GM21526 (cell line): Measurements from ENCODE around the gene TMEM92.
"Not testable (repeated sequence)": the region's sequence is repeated elsewhere in the genome, so short reads cannot be mapped to it uniquely, and the experiment has no call there.

Experiments
- ATAC-seq: cut with Tn5 transposase; IDR thresholded peaks from one replicate; pipeline ENCODE4 v1.9.1; 2021; ENCODE audit warnings: moderate library complexity; ENCODE audit not compliant: unreplicated experiment, low FRiP score

TMEM92 gene

DNA sequence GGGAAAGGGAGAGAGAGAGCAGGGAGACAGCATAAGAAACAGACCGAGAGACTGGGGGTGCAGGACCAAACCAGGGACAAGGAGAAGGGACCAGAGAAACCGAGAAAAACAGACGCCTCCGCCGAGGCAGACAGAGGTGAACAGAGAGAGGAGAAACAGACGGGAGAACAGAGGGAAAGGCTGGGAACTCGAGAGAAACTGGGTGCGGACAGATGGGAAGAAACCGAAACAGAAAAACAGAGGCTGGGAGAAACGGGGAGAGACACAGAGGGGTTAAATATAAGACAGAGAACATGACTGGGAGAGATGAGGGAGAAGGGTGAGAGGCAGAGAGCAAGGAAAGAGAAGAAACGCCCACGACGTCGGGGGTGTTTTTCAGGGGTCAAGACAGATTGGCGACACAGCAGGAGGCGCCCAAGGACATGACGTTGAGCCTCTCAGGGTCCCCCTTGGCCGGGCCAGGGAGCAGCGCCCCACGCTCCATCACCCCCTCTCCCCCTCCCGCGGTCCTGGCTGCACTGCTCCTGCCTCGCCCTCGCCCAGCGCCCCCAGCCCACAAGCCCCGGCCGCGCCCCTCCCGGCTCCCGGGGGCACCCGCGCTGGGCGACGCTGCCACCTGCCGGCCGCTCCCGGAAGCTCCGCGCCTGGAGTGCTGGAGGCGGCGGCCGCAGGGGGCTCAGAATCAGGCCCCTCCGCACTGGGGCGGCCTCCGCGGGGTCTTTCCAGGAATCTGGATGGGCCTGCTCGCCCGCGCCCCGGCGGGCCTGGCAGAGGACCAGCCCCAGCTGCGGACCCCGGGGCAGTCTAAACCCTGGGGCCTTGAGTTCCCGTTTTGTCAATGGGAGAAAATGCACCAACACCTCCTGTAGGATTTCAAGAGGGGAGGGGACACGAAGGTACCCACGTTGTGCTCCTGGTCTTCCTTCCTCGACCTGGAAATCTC lies 1.3 kb upstream of the TMEM92 start:
- ATAC-seq, result no peak

DNA sequence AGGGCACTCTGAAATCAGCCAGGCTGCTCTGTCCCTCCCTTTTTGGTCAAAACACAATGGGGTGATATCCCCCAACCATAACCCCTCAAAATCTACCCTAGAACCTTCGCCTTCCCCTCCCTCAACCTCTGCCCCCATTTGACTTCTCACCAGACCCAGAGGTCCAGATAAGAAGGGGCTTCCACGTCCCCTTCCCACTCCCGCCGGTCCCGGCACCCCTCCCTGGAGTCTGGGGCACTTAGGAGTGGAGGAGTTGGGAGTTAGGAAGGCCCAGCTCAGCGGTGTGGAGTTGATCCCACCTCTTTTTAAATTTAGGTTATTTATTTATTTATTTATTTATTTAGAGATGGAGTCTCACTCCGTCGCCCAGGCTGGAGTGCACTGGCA lies 619 bp upstream of the TMEM92 start:
- ATAC-seq, result no peak

DNA sequence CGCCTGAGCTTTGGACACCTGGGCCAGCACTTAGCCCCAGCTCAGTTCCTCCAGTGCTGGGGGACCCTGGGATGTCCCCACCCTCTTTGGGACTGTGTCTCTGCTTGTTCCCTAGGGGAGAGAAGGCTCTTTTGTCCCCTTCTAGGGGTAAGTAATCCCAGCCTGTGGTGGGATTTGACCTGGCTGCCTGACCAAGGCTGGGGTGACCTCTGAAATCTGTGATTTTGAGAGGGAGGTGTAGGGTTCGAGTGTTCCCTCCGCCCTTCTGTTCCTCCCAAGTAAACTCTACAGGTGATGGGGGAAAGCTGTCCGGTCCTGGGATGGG lies 593 bp downstream of the TMEM92 start:
- no peak for ATAC-seq

DNA sequence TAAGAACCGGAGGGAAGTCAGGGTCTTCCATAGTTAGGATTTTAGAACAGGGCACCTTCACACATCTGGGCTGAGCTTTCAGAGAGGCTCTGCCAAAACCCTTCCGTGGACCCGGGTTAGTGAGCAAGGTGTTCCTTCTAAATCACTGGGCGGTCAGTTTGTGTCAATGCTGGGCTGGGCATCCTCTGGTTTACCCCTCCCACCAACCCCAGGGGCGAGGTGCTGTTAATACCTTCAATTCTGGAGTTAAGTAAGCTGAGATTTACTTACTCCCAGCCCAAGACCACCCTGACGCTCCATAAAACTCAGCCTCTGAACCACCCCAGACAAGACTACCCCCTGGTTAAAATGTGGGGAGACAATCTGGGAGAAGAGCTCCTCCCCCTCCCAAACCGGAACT lies 1.0 kb downstream of the TMEM92 start:
- ATAC-seq, result no peak

DNA sequence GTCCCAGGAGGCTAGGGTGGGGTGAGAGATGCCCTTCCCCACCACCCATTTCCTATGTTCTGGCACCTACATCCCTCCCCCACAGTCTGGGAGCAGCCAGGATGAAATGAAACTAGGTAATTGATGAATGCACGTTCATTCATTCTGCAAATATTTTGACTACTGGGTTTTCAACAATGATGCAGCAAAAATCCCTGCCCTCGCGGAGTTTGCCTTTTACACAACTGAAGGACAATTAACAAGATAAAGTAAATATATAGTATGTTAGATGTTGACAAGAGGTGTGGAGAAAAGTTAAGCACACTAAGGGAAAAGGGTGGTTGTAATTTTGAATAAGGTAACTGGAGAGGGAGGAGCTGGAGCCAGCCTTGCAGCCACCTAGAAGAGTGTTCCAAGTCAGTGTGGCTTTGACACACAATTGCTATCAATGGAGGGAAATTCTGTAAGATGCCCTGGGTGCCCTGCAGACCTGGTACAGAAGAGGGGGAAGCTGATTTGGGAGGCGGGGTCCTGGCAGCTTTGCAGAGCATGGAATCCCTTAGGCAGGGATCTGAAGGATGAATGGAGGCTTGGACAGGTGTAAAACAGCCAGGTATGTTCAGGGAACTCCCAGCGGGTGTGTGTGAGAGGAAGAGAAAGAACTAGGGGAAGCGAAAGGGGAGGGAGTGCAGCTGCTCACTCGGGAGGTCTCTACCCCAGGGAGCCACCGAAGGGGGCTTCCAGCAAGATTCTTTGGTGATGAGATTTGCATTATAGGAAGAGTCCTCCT lies 2.5 kb downstream of the TMEM92 start:
- ATAC-seq, result no peak

DNA sequence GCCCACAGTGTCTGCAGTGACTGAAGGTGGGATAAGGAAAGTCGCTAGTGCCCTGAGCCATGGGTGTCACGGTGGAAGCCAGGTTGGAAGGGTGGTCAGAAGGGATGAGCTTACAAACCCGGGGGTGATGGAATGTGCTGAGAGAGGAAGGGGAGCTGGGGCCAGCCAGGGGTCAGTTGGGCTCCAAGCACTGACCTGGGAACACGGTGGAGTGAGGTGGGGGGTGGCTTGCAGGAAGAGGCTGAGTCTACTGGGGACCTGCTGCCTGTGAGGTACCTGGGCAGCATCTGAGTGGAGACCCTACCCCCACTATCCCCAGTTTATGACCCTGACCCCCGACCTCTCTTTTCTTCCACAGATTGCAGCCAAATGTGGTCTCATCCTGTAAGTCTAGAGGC lies 3.1 kb downstream of the TMEM92 start:
- ATAC-seq, result no peak

DNA sequence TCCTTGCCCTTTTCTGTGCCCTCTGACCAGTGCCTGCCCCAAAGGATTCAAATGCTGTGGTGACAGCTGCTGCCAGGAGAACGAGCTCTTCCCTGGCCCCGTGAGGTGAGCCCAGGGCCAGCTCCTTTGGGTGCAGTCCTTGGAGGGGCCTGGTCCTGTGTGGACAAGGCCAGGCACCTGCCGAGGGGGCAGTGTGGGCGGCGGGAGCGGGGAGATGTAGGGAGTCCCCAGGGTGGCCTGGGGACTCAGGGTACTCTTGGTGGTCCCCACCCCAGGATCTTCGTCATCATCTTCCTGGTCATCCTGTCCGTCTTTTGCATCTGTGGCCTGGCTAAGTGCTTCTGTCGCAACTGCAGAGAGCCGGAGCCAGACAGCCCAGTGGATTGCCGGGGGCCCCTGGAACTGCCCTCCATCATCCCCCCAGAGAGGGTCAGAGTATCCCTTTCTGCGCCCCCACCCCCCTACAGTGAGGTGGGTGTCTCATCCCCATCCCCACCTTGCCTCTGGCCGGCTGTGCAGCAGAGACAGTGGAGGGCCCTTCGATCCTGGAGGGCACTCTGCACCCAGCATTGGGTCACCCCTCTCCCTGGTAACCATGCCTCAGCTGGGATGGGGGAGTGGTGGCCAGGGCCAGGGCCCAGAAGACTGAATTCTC lies 4.4 kb downstream of the TMEM92 start:
- ATAC-seq, result no peak

DNA sequence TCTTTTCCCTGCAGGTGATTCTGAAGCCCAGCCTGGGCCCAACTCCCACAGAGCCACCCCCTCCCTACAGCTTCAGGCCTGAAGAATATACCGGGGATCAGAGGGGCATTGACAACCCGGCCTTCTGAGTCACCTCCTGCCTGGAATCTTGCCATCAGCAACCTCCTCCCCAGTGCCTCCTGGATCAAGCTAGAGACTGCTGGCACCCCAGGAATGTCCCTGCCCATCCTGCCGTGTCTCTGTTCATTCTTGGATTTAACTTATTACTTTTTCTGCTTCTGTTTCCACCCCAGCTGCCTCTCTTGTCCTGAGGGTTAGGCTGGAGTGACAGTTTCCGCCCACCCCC lies 4.9 kb downstream of the TMEM92 start:
- no peak for ATAC-seq

DNA sequence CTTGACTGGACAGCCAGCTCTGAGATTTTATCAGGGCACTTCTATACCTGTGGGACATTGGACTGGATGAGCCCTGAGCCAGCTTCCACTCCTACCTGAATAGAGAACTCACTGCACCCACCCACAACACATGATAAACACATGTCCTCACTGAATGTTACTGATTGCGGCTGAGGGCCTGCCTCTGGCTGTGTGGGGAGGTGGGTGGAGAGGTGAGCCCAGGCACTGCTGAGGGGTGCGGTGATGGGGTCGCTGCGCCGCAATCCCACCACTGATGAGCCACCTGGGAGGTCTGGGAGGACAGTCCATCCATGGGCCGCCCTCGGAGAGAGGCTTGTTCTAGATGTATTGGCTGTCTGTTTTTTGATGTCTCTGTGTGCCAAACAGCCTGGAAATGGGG lies 5.4 kb downstream of the TMEM92 start:
- ATAC-seq, result no peak

DNA sequence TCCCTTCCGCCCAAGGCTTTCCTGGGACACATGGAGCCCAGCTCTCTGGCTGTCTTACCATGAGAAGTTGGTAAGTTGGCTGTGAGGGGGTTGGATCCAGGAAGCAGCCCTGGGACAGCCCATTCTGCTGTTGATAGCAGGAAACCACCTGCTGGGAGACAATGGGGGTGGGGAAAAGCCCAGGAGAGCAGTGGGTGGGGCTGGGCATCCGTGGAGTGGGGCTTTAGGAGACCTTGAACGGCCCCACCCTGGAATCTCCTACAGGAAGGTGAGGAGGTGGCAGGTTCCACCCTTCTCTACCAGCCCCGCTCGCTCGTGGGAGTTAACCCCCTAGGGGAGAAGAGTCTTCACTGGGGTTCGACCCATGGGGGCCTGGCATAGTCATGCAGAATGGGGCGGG lies 5.8 kb downstream of the TMEM92 start:
- ATAC-seq, result no peak

DNA sequence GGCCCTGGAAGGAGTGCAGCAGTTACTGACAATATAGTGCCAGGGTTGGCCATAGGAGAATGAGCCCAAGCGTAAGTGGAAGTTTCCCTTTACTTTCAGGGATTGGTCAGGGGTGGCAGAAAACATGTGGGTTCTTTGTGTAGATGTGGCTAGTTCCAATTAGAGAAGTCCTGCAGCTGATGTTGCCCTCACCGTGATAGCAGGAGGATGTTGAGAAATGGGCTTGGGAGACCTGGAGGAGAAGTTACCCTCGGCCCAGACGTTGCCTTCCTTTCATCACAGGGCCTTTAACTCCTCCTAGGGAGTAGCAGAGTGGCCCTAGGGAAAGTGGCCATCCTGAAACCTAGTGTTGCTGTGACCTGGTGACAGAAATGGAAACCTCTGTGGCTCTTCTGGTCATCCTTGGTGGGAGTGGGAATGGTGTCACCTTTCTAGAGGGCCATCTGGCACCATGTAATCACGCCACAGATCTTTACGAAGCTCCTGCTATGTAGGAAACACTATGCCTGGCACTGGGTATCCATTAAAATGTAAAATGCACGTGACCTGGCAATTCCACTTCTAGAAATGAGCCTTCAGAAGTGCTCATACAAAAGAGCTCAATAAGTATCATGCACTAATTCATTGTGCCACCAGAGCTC lies 6.7 kb downstream of the TMEM92 start:
- ATAC-seq, result no peak

DNA sequence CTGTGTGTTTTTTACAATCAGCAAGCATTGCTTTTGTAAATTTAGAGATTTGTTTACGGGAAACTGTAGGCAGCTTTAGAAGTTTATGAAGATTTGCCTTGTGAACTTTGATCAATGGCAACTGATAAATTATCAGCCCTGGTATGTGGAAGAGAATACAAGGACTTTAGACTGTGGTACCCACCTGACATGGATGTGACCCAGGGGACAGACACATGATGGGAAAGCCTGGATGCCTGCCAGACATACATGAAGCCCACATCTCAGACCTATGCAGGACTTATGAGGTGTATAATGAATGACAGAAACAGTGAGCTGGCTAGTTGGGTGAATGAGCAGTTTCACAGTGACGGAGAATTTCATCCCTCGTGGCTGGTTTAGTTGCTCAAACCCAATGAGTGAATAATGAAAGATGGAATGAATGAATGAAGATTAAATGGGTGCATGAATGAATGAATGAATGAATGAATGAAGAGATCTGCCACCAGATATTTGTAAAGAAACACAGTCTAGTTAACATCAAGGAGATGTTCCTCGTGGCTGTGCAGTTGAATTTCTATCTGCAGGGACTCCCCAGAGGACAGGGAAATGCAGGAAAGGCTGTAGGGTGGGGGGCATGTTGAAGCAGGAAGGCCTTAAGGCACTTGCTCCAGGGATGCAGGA lies 7.6 kb downstream of the TMEM92 start:
- ATAC-seq, result no peak

DNA sequence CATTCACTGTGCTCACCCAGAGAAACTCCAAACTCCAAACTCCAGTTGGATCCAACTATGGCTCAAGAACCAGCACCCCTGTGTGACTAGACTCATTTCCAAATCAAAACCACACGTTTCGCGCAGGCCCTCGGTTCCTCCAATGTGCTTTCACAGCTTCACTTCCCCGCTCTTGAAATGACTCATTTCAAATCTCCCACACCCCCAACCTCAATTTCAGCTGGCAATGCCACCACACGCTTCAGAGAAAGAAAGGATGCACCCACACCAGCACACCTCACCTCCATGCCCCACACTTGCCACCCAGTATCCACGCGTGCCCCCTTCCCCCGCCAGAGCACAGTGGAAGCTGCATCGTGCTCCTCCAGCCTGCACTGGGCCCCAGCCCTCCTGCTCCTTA lies 9.0 kb downstream of the TMEM92 start:
- ATAC-seq, result no peak

DNA sequence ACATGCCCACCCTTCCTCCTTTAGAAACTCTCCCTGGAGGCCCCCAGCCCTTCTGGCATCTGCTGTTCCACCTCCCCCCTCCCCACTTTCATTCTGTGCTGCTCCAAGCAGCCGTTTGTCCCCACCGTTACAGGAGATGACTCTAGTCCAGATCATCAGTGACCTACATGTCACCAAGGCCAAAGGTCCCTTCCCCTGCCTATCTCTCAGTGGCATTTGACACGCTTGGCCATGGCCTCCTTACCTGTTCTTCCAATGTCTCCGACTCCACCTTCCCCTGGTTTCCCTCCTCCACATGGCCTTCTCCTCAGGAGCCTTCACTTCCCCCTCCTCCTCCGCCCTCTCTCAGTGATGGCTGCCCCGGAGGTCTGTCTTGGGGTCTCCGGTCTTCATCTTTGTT lies 9.4 kb downstream of the TMEM92 start:
- no peak for ATAC-seq

DNA sequence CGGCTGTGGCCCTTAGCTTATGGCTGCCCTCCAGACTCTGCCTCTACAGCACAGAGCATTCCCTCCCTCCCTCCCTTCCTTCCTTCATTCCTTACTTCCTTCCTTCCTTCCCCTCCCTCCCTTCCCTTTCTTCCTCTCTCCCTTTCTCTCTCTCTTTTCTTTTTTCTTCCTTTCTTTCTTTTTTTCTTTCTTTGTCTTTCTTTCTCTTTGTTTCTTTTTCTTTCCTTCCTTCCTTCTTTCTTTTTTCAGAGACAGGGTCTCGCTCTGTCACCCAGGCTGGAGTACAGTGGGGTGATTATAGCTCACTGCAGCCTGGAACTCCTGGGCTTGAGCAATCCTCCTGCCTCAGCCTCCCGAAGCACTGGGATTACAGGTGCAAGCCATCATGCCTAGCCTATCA lies 11.7 kb downstream of the TMEM92 start:
- ATAC-seq, result no peak

DNA sequence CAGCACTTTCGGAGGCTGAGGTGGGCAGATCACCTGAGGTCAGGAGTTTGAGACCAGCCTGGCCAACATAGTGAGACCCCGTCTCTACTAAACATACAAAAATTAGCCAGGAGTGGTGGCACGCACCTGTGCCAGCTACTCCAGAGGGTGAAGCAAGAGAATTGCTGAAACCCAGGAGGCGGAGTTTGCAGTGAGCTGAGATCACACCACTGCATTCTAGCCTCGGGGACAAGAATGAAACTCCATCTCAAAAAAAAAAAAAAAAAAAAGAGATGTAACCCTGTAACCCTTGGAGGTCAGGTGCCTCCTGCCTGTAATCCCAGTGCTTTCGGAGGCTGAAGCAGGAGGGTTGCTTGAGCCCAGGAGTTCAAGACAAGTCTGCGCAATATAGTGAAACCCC lies 13.0 kb downstream of the TMEM92 start:
- ATAC-seq, result not testable (repeated sequence)

DNA sequence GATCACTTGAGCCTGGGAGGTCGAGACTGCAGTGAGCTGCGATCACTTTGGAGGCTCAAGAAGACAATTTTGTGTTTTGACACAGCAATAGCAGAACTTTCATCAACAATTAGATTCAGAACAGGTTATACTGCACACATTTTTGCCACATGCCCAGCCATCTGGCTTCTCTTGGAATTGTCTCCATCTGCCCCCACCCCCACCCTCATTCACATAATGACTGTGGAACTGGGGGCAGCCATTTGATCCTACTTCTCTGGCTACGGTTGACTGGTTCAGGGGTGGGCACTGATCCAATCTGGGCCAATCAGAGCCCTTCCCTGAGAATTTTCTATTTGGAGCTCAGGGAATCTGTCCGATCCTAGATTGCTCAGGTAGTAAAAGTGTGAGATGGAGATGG lies 14.0 kb downstream of the TMEM92 start:
- no peak for ATAC-seq

DNA sequence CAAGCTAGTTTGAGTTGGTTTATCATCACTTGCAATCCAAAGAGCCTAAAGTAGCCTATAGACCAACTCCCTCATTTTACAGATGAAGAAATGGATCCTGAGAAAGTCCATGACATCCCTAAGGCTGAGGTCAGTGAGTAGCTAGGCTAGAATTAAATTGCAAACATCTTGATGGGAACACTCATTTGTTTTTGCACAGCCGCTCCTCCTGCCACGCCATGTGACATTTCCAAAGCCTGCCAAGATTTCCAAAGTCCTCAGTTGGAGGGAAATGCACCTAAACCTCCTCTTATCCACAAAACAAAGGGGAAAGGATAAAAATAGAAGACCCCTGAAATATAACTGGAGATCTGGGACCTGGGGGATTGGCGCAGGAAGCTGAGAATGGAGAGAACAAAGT lies 15.0 kb downstream of the TMEM92 start:
- ATAC-seq, result no peak

DNA sequence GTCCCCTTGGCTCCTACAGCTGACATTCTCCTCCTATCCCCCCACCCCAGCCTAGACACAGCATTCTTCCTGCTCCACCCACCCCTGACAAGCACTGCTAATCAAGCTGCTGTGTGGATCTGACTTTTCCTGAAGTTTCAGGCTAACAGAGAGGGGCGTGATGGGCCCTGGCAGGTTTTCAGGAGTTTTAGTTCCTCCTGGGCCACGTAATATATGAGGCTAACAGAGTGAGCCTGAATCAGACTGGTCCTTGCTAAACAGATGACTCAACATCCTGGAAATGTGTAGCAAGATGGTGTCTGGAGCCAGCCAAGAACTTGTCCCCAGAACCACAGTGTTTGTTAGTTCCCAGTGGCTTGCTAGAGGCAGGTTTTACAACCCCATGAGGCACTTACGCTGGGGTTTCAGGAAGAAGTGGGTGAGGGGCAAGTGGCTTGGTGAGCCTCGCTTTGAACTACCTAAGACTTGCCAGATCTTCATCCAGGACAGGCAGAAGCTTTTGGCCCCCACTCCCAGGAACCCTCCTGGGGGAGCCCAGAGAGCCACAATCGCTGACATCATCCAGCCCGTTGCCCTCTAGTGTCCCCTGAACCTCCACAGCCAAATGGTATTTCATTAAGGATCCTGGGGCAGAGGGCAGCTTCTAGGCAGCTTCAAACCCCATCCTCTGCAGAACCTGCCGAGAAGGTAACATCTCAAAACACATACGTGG lies 15.9 kb downstream of the TMEM92 start:
- ATAC-seq, result no peak

DNA sequence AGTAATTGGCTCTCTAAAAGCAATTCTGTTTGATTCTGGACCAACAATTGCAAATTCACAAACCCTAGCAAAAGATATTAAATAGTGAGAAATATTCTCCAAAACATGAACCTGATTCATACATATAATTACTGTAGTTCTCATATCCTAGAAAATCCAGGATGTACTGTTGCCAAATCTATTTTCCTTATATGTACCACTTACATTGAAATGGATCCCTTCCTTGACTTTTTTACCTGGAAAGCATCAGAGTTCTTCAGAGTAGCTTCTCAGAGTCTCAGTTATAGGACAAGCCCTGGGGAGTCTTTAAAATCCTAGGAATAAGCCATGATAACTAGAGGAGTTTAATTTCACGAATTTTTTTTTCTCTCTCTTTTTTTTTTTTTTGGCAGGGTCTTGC lies 16.7 kb downstream of the TMEM92 start:
- ATAC-seq, result no peak
